H9 (cell line): Measurements from ENCODE around the gene TUBB2A. TPM values are rescaled to one million over a fixed set of nuclear protein-coding genes. Genes with fewer than 3 reads are reported as not detected.

Source experiments
- DNase-seq: peaks from one replicate; pipeline ENCODE4 v3.0.0-alpha.2; 2017
- H2AFZ ChIP-seq: one replicate; pipeline ENCODE4 v1.6.1; 2013; ENCODE audit warnings: mild to moderate bottlenecking, low read length, control low read depth, moderate library complexity
- H2AK5ac ChIP-seq: 2 replicates; pipeline ENCODE4 v1.6.1; 2013; ENCODE audit warnings: low read length, control low read depth, mixed read lengths; ENCODE audit not compliant: insufficient read length
- H2BK120ac ChIP-seq: one replicate; pipeline ENCODE4 v1.6.1; 2013; ENCODE audit warnings: low read depth, mild to moderate bottlenecking, low read length, control low read depth, inconsistent platforms; ENCODE audit not compliant: poor library complexity, severe bottlenecking
- H2BK12ac ChIP-seq: 2 replicates; pipeline ENCODE4 v1.6.1; 2013; ENCODE audit warnings: low read length, control low read depth, mixed read lengths, low read depth; ENCODE audit not compliant: insufficient read length
- H2BK15ac ChIP-seq: 2 replicates; pipeline ENCODE4 v1.6.1; 2013; ENCODE audit warnings: low read depth, low read length, control low read depth
- H2BK20ac ChIP-seq: one replicate; pipeline ENCODE4 v1.6.1; 2013; ENCODE audit warnings: low read depth, mild to moderate bottlenecking, low read length, control low read depth, inconsistent platforms; ENCODE audit not compliant: poor library complexity, severe bottlenecking
- H2BK5ac ChIP-seq: 2 replicates; pipeline ENCODE4 v1.6.1; 2013; ENCODE audit warnings: low read length, control low read depth, mixed read lengths; ENCODE audit not compliant: insufficient read length
- H3K14ac ChIP-seq: 2 replicates; pipeline ENCODE4 v1.6.1; 2013; ENCODE audit warnings: low read length, control low read depth; ENCODE audit not compliant: insufficient read depth
- H3K18ac ChIP-seq: 2 replicates; pipeline ENCODE4 v1.6.1; 2013; ENCODE audit warnings: low read depth, mild to moderate bottlenecking, mixed read lengths, low read length, control low read depth; ENCODE audit not compliant: insufficient read length
- H3K23ac ChIP-seq: 2 replicates; pipeline ENCODE4 v1.6.1; 2013; ENCODE audit warnings: low read length, control low read depth, mixed read lengths, low read depth; ENCODE audit not compliant: insufficient read length
- H3K23me2 ChIP-seq: 2 replicates; pipeline ENCODE4 v1.6.1; 2013; ENCODE audit warnings: low read depth, mild to moderate bottlenecking, mixed read lengths, low read length, control low read depth; ENCODE audit not compliant: insufficient read length, poor library complexity, severe bottlenecking
- H3K27ac ChIP-seq: 2 replicates; pipeline ENCODE4 v1.5.1; 2013; ENCODE audit warnings: low read length, control low read depth, mixed read lengths, low read depth; ENCODE audit not compliant: insufficient read length
- H3K27me3 ChIP-seq: 2 replicates; pipeline ENCODE4 v1.6.1; 2013; ENCODE audit warnings: low read length, control low read depth, inconsistent platforms; ENCODE audit not compliant: insufficient read depth
- H3K4ac ChIP-seq: 2 replicates; pipeline ENCODE4 v1.6.1; 2013; ENCODE audit warnings: low read depth, mild to moderate bottlenecking, control low read depth, inconsistent platforms, low read length, moderate library complexity
- H3K4me1 ChIP-seq: 2 replicates; pipeline ENCODE4 v1.6.1; 2013; ENCODE audit warnings: low read length, control low read depth, inconsistent platforms; ENCODE audit not compliant: insufficient read depth
- H3K4me2 ChIP-seq: 2 replicates; pipeline ENCODE4 v1.6.1; 2013; ENCODE audit warnings: low read length, control low read depth, mixed read lengths; ENCODE audit not compliant: insufficient read length, insufficient read depth
- H3K56ac ChIP-seq: 2 replicates; pipeline ENCODE4 v1.6.1; 2013; ENCODE audit warnings: low read depth, mild to moderate bottlenecking, mixed read lengths, low read length, control low read depth; ENCODE audit not compliant: insufficient read length
- H3K79me1 ChIP-seq: 2 replicates; pipeline ENCODE4 v1.6.1; 2013; ENCODE audit warnings: low read depth, mild to moderate bottlenecking, moderate library complexity, low read length, control low read depth, inconsistent platforms; ENCODE audit not compliant: insufficient read depth, poor library complexity, severe bottlenecking
- H3K79me2 ChIP-seq: 2 replicates; pipeline ENCODE4 v1.6.1; 2013; ENCODE audit warnings: low read length, control low read depth, inconsistent platforms; ENCODE audit not compliant: insufficient read depth
- H3K9ac ChIP-seq: 2 replicates; pipeline ENCODE4 v1.6.1; 2013; ENCODE audit warnings: low read length, control low read depth, mixed read lengths; ENCODE audit not compliant: insufficient read length; ENCODE audit errors: extremely low read depth
- H3K9me3 ChIP-seq: one replicate; pipeline ENCODE4 v1.6.1; 2013; ENCODE audit warnings: low read depth, low read length, inconsistent platforms; ENCODE audit not compliant: control insufficient read depth
- H3T11ph ChIP-seq: one replicate; pipeline ENCODE4 v1.6.1; 2013; ENCODE audit warnings: mild to moderate bottlenecking, low read length, control low read depth, inconsistent platforms
- H4K20me1 ChIP-seq: one replicate; pipeline ENCODE4 v1.6.1; 2013; ENCODE audit not compliant: control insufficient read depth, insufficient read length, insufficient read depth
- H4K5ac ChIP-seq: 2 replicates; pipeline ENCODE4 v1.6.1; 2013; ENCODE audit warnings: low read depth, mild to moderate bottlenecking, mixed read lengths, low read length, control low read depth; ENCODE audit not compliant: insufficient read length
- H4K8ac ChIP-seq: replicated peaks from 2 replicates; pipeline ENCODE4 v1.6.1; 2013; ENCODE audit warnings: low read length, control low read depth, mixed read lengths, low read depth; ENCODE audit not compliant: insufficient read length
- H4K91ac ChIP-seq: 2 replicates; pipeline ENCODE4 v1.6.1; 2013; ENCODE audit warnings: low read depth, mild to moderate bottlenecking, moderate library complexity, mixed read lengths, low read length, control low read depth; ENCODE audit not compliant: insufficient read length
- H3K27ac Mint-ChIP-seq, 3 experiments: 2 replicates in 2 of 3; 3 replicates in 1 of 3; pipeline ENCODE4 v1.8.0; 2020 to 2021; ENCODE audit warnings: mixed read lengths in 3 of 3, mild to moderate bottlenecking in 1 of 3, moderate library complexity in 1 of 3
- H3K27me3 Mint-ChIP-seq: 2 replicates; pipeline ENCODE4 v1.8.0; 2021; ENCODE audit warnings: low read depth, mild to moderate bottlenecking, moderate library complexity, mixed read lengths
- H3K36me3 Mint-ChIP-seq, 3 experiments: 2 replicates in 2 of 3; 3 replicates in 1 of 3; pipeline ENCODE4 v1.8.0; 2020 to 2021; ENCODE audit warnings: low read depth in 3 of 3, mixed read lengths in 3 of 3; ENCODE audit not compliant: insufficient read depth in 1 of 3
- H3K4me1 Mint-ChIP-seq, 2 experiments: 2 replicates each; pipeline ENCODE4 v1.8.0; 2020; ENCODE audit warnings: mixed read lengths in 2 of 2
- H3K4me3 Mint-ChIP-seq, 2 experiments: 2 replicates in 1 of 2; 3 replicates in 1 of 2; pipeline ENCODE4 v1.8.0; 2020 to 2021; ENCODE audit warnings: mild to moderate bottlenecking in 2 of 2, mixed read lengths in 2 of 2, moderate library complexity in 1 of 2
- H3K9me3 Mint-ChIP-seq, 2 experiments: 2 replicates in 1 of 2; 3 replicates in 1 of 2; pipeline ENCODE4 v1.8.0; 2020; ENCODE audit warnings: mild to moderate bottlenecking in 2 of 2, mixed read lengths in 2 of 2, moderate library complexity in 1 of 2
- WGBS: extraction: QIAGEN DNeasy Blood & Tissue Kit; methylation state at CpG from one replicate; pipeline ENCODE4 v1.1.7; 2013; ENCODE audit warnings: missing lambda C conversion rate, low lambda C conversion rate, mixed read lengths; ENCODE audit not compliant: insufficient read length; ENCODE audit errors: extremely low coverage; 5-methylcytosine and 5-hydroxymethylcytosine counted together
- total RNA-seq: library from RNA; stranded (reverse); gene quantifications from 2 replicates; pipeline ENCODE4 v1.2.1, GENCODE V29; 2021
- TF ChIP-seq, protein P1 (sequence below): fragments of 200-600 bp; sonication (generic); conservative IDR thresholded peaks from 3 replicates; pipeline ENCODE4 v1.8.0; 2021; ENCODE audit warnings: antibody characterized with exemption, mild to moderate bottlenecking

Gene TUBB2A
- total RNA-seq, 1 experiment from 2014 or later: 258 TPM

DNA sequence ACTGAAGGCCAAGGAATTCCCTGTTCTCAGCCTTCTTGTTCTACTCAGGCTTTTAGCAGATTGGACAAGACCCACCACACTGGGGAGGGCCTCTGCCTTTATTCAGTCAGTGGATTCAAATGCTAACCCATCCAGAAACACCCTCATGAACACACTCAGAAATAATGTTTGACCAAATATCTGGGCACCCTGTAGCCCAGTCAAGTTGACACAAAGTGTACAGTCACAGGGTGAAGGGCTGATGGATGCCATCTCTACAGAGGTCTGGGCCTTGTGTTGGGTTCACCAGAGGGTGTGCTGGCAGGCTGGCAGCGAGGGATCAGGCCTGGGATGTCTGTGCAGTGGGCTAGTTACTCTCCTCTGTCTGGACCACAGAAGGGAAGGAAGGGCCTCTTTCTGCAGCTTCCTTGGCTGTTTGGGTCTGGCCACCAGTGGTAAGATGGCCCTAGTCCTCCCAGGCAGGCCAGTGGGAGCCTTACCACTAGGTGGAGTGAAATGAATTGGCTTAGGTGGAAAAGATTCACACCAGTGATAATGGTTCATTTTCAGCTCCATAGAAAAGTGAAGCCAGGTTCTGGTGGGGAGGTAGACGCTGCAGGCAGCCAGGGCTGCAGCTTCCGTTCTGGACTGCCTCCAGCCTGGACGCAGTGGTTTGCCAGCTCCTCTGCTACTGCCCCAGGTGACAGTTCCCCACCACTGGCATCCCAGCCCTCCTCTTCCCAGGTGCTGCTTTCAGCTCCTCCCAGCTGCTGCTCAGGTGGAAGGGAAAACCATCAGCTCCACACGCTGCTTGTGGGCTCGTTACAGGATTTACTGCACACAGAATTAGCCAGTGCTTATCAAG, 9.2 kb downstream of the TUBB2A start:
- no peak overlapping the region for H2BK120ac ChIP-seq
- H4K20me1 ChIP-seq: no peaks in the 10 kb centered on the region
- H3K4me2 ChIP-seq: no peak overlapping the region
- H3K56ac ChIP-seq: no peak overlapping the region
- Mint-ChIP-seq H3K27me3 (no peaks in the 10 kb centered on the region), H3K36me3 (peaks cover 27 to 80% (median 45%) of the 10 kb centered on the region in 3 experiments), H3K27ac (peak overlapping the region in 1 of 3 experiments; percentile 51; a peak in 1 of 7 replicates), H3K4me1 (peaks cover 9 to 21% of the 10 kb centered on the region in 2 experiments), H3K4me3 (no peak overlapping the region), H3K9me3 (peaks cover 0 to 2% of the 10 kb centered on the region in 2 experiments; a peak in 3 of 5 replicates)
- H3K23ac ChIP-seq: no peak overlapping the region
- H3K27ac ChIP-seq: no peak overlapping the region
- no peaks in the 10 kb centered on the region; the same call in 1 of the 2 replicates for H3K4me1 ChIP-seq
- H3K14ac ChIP-seq: no peak overlapping the region
- H3K9ac ChIP-seq: no peak overlapping the region
- H2BK15ac ChIP-seq: no peak overlapping the region
- no peaks in the 10 kb centered on the region for H3K23me2 ChIP-seq
- no peak overlapping the region for H3K18ac ChIP-seq
- WGBS: no CpG with 5 or more reads among the region's 6 CpGs
- H2BK12ac ChIP-seq: no peak overlapping the region
- TF ChIP-seq, protein P1, sequence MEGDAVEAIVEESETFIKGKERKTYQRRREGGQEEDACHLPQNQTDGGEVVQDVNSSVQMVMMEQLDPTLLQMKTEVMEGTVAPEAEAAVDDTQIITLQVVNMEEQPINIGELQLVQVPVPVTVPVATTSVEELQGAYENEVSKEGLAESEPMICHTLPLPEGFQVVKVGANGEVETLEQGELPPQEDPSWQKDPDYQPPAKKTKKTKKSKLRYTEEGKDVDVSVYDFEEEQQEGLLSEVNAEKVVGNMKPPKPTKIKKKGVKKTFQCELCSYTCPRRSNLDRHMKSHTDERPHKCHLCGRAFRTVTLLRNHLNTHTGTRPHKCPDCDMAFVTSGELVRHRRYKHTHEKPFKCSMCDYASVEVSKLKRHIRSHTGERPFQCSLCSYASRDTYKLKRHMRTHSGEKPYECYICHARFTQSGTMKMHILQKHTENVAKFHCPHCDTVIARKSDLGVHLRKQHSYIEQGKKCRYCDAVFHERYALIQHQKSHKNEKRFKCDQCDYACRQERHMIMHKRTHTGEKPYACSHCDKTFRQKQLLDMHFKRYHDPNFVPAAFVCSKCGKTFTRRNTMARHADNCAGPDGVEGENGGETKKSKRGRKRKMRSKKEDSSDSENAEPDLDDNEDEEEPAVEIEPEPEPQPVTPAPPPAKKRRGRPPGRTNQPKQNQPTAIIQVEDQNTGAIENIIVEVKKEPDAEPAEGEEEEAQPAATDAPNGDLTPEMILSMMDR: peak; percentile 41; the same call in 2 of the 3 replicates
- no peak overlapping the region for H3T11ph ChIP-seq
- H3K79me2 ChIP-seq: no peaks in the 10 kb centered on the region
- H4K5ac ChIP-seq: no peak overlapping the region
- no peaks in the 10 kb centered on the region for H3K27me3 ChIP-seq
- no peak overlapping the region for H4K8ac ChIP-seq
- H2AFZ ChIP-seq: no peak overlapping the region
- no peak overlapping the region for H3K4ac ChIP-seq
- no peaks in the 10 kb centered on the region for H3K79me1 ChIP-seq
- no peak overlapping the region for H2AK5ac ChIP-seq
- no peaks in the 10 kb centered on the region for H3K9me3 ChIP-seq
- no peak for DNase-seq
- H2BK20ac ChIP-seq: no peak overlapping the region
- H2BK5ac ChIP-seq: no peak overlapping the region
- no peak overlapping the region for H4K91ac ChIP-seq
